VCaP (cell line): Measurements from ENCODE around the gene ANOS1.

Experiments
- H3K27ac ChIP-seq: fragments of 450-650 bp; 2 replicates; pipeline ENCODE4 v1.5.1; 2017
- TF ChIP-seq, protein P1 (sequence below): fragments of 450-650 bp; conservative IDR thresholded peaks from 2 replicates; pipeline ENCODE4 v1.5.1; 2017; ENCODE audit warnings: mild to moderate bottlenecking, moderate library complexity

The ANOS1 gene

DNA sequence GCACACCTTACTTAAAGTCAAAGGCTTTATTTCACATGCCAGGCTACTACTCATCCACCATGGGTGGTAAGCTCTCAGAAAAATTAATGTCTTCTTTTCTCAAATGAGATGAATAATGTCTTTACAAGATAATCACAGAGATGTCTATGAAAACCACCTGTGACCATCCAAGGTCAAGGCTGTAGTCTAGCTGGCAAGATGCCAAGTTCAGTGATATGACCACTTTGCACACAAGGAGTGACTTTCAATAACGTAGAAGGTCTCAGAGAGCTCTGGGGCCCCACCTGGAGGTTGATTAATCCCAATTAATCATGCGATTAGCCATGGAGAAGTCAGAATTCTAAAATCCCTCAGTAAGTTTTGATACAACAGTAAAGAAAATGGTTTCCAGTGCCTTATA is 20.5 kb downstream of the ANOS1 start:
- H3K27ac ChIP-seq = no peak overlapping the region
- TF ChIP-seq, protein P1, sequence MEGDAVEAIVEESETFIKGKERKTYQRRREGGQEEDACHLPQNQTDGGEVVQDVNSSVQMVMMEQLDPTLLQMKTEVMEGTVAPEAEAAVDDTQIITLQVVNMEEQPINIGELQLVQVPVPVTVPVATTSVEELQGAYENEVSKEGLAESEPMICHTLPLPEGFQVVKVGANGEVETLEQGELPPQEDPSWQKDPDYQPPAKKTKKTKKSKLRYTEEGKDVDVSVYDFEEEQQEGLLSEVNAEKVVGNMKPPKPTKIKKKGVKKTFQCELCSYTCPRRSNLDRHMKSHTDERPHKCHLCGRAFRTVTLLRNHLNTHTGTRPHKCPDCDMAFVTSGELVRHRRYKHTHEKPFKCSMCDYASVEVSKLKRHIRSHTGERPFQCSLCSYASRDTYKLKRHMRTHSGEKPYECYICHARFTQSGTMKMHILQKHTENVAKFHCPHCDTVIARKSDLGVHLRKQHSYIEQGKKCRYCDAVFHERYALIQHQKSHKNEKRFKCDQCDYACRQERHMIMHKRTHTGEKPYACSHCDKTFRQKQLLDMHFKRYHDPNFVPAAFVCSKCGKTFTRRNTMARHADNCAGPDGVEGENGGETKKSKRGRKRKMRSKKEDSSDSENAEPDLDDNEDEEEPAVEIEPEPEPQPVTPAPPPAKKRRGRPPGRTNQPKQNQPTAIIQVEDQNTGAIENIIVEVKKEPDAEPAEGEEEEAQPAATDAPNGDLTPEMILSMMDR = no peak

- TF ChIP-seq, protein P1 = no peak
- H3K27ac ChIP-seq = no peak overlapping the region
Measured at GRCh38 chrX:8704184-8704583, 27.8 kb downstream of the ANOS1 start.

DNA sequence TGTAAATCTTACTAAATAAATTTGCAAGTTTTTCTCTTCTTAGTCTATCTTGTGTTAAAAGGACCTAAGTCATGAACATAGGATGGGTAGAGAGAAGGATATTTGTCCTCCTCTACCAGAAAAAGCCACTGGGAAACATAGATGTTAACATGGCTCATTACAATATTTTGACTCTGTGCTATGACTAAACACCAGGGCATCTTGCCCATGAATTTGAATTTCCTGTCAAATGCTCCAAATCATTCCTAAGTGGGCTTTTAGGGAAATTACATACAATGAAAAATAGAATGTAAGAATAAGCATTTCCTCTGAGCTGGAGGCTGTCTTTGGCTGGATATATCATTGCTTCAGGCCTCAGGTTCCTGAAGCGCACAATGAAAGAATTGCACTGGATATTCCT is 39.1 kb downstream of the ANOS1 start:
- no peak overlapping the region for H3K27ac ChIP-seq
- TF ChIP-seq, protein P1 = no peak

- TF ChIP-seq, protein P1 = no peak
- no peak overlapping the region for H3K27ac ChIP-seq
Measured at GRCh38 chrX:8689473-8689872, 42.5 kb downstream of the ANOS1 start.

DNA sequence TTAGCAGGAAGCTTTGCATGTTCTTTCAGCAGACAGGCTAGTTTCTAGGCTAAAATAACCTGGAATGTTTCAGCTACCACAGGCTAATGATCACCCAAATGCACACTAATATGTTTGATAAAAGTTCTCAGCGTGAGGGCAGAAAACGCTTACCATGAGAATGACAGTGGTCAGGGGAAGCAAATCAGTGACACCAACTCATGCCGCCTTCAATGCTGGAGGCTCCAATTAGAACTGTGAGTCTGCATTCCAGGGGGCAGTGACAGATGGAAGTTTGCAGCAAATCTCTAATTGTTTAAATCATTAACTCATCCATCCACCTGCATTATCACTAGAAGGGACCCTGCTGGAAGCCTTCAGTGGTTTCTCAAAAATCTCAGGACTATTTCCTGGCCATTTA is 43.2 kb downstream of the ANOS1 start:
- no peak overlapping the region for H3K27ac ChIP-seq
- TF ChIP-seq, protein P1 = no peak

DNA sequence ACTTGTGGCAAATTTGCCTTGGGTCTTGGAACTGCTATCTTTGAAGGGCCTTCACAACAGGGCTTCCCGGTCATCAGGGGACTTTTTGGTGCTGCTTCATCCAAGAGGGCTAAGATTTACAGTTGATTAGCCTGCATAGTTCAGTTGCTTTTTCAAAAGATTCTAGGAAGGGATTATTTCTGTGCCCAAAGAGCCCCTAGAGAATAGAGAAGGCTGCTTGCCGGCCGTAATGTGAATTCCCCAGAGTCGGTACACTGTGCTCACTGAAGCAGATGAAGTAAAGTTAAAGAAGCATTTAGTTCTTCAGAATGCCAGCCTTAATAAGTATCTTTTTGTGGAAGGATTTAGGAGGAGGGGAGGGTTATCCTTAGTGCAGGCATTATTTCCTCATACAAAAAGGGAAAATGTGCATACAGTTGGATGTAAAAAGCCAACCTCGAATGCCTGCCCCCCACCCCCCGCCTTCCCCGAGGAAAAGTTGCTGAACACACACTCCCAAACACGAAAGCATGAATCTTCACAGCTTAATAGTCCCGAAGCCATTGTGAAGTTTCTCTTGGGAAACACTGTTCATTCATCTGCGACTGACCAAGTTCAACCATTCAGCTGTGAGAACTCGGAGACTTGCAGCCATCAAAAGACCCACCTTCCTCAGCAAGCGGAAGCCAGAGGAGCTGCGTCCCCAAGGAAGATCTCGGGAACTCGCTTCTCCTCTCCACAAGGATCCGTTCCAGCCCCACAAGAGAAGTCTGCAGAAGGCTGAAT is 47.6 kb downstream of the ANOS1 start:
- TF ChIP-seq, protein P1 = no peak
- H3K27ac ChIP-seq = no peak overlapping the region

- TF ChIP-seq, protein P1 = no peak
- H3K27ac ChIP-seq = no peak overlapping the region
Measured at GRCh38 chrX:8683687-8684086, 48.2 kb downstream of the ANOS1 start.
